ENCODE measurements around the gene FITM1.

FITM1 gene

DNA sequence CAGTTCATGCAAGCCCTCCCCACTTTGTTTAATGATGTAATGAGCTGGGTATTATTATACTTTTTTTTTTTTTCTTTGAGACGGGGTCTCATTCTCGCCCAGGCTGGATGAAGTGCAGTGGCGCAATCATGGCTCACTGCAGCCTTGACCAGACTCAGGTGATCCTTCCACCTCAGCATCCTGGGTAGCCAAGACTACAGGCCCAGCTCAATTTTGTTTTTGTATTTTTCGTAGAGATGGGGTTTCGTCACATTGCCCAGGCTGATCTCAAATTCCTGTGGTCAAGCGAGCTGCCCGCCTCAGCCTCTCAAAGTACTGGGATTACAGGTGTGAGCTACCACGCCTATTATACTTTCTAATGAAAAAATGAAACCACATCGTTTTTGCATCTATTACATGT lies 20.4 kb upstream of the FITM1 start:
- no peaks in the 10 kb centered on the region for H3K36me3 Mint-ChIP-seq (ENCODE audit: low read depth)
- no peaks in the 10 kb centered on the region for H3K27me3 Mint-ChIP-seq (ENCODE audit: low read depth)
- peaks cover 8% of the 10 kb centered on the region for H3K4me1 Mint-ChIP-seq
- no peaks in the 10 kb centered on the region for H3K9me3 Mint-ChIP-seq
- TF ChIP-seq, protein P1, sequence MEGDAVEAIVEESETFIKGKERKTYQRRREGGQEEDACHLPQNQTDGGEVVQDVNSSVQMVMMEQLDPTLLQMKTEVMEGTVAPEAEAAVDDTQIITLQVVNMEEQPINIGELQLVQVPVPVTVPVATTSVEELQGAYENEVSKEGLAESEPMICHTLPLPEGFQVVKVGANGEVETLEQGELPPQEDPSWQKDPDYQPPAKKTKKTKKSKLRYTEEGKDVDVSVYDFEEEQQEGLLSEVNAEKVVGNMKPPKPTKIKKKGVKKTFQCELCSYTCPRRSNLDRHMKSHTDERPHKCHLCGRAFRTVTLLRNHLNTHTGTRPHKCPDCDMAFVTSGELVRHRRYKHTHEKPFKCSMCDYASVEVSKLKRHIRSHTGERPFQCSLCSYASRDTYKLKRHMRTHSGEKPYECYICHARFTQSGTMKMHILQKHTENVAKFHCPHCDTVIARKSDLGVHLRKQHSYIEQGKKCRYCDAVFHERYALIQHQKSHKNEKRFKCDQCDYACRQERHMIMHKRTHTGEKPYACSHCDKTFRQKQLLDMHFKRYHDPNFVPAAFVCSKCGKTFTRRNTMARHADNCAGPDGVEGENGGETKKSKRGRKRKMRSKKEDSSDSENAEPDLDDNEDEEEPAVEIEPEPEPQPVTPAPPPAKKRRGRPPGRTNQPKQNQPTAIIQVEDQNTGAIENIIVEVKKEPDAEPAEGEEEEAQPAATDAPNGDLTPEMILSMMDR (IDR thresholded peaks at IDR 0.05; ENCODE audit: unreplicated experiment in 3 of 3): no peak
- H3K27ac Mint-ChIP-seq: no peak overlapping the region
- H3K4me3 Mint-ChIP-seq: no peak overlapping the region

DNA sequence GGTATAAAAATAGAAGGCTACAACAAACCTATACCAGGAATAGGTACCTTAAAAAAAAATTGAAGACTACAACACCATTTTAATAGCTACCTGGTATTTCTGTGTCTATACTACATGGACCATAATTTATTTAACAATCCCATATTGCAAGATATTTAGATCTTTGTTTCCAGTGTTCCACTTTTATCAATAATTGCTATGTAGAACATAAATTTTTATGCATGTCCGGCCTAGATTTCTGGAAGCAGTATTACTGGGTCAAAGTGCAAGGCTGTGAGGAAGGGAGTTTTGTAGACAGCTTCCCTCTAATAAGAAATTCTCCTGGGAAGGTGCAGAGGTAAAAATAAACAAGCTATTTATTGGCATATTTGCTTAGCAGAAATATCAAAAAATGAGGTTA lies 19.9 kb upstream of the FITM1 start:
- H3K9me3 Mint-ChIP-seq: no peaks in the 10 kb centered on the region

DNA sequence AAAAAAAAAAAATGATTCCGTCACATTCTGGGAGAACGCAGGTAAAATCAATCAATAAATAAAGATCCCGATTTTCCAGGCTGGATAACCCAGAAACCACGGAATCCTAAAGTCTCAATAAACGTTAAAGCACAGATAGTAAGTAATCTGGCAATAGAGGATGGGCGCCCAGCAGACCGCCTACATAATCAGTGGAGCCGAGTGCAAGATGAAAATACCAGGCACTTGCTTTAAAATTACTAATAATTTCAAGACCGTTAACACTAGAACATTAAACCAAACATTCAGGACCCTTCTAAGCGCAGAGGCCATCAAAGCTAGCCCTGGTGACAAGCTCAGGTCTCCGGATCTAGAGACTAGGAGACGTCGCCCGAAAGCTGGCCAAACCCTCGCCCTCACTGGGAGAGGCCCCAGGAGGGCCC lies 17.1 kb upstream of the FITM1 start:
- Mint-ChIP-seq H3K4me1 (peaks cover 25% of the 10 kb centered on the region), H3K27ac (peak overlapping the region; percentile 100), H3K4me3 (peak overlapping the region; percentile 96 to 99 (median 99)), H3K36me3 (ENCODE audit: low read depth) (peaks cover 21% of the 10 kb centered on the region), H3K27me3 (ENCODE audit: low read depth) (no peaks in the 10 kb centered on the region), H3K9me3 (no peaks in the 10 kb centered on the region)
- TF ChIP-seq, protein P1 (IDR thresholded peaks at IDR 0.05; ENCODE audit: unreplicated experiment in 3 of 3): no peak

More for the DNA sequence above, 19.9 kb upstream of the FITM1 start:
- H3K4me1 Mint-ChIP-seq: peaks cover 12% of the 10 kb centered on the region
- peak overlapping the region in 1 of 3 experiments; percentile 35 for H3K27ac Mint-ChIP-seq
- H3K27me3 Mint-ChIP-seq (ENCODE audit: low read depth): no peaks in the 10 kb centered on the region
- H3K36me3 Mint-ChIP-seq (ENCODE audit: low read depth): peaks cover 4% of the 10 kb centered on the region
- H3K4me3 Mint-ChIP-seq: peak overlapping the region in 2 of 3 experiments; percentile 7 to 40
- TF ChIP-seq, protein P1 (IDR thresholded peaks at IDR 0.05; ENCODE audit: unreplicated experiment in 3 of 3): no peak

DNA sequence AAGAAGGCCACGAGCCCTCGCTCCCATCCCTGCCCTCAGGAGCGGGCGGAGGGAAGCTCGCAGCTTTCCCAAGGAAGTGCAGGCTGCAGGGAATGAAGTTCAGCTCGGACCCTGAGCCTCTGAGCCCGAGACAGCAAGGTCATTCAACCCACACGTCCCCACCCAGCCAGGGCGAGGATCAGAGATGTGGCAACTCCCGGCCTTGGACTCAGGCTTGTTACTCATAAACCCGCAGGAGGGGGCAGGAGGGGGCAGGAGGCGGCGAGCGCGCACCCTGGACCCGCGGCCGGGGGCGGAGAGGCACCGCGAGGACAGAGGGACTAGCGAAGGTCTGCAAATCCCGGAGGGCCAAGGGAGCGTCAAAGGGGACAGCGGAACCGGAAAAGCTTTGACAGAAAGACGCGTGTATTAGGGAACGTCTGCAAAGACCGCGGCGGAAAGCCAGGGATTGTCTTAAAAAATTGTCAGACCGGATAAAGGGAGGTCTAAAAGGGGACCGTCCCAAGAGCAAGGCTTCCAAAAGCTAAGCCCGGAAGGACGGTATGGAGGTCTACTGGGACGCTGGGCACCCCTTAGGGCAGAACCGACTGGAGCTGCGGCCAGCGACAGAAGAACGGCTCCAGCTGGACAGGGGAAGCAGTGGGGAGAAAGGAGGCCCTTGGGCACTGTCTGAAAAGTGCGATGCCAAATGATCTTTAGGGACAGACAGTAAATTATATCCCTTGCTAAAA lies 16.5 kb upstream of the FITM1 start:
- Mint-ChIP-seq H3K4me3 (peak overlapping the region; percentile 96 to 99 (median 99)), H3K9me3 (no peaks in the 10 kb centered on the region), H3K27me3 (ENCODE audit: low read depth) (no peaks in the 10 kb centered on the region), H3K36me3 (ENCODE audit: low read depth) (peaks cover 27% of the 10 kb centered on the region), H3K4me1 (peaks cover 20% of the 10 kb centered on the region), H3K27ac (peak overlapping the region; percentile 100)
- TF ChIP-seq, protein P1 (IDR thresholded peaks at IDR 0.05; ENCODE audit: unreplicated experiment in 3 of 3): no peak

DNA sequence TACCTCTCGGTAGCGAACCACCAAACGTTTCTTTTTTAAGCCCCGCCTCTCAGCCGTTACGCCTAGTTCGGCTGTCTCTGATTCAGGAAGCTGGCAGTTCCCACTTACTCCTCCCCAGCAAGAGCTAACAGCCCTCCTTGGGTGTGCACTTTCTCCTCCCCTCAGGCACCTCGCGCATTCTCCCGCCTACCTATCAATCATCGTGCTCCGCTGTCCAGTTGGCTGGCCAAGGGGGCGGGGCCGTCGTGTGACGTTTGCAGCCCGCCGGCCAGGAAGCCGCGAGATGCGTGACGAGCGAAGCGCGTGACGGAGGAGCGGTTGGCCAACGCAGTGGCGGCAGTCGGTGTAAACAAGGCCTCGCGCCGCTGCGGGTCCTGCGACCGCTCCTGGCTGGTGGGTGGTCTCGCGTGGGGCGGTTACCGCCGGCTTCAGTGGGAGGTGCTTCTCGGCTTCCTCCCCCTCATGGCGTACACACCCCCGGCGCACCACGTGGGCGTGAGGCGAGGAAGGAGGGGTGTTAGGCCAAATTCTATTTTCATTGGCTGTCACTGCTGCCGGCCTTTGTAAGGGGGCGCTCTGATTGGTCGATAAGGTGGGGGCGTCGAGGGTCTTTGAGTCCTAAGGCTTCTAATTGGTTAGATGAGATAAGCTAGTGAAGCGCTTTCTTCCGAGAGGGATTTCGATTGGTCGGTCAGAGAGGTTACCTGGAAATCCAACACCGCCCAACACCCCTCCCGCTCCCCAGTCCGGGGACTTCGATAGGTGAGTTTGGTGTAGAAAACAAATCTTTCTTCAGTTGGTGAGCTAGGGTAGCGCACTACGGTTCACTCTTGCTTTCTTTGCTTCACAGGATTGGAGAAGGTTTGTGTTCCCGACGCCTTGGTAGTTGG lies 15.7 kb upstream of the FITM1 start, which contains the start of the genes DCAF11 and NRL:
Gene DCAF11, plus strand, starts transcription at position 246 of the 890 bp plus-strand sequence. CDS start 818 bp downstream, outside the sequence.
Gene NRL, minus strand, starts transcription at position 418 of the 890 bp plus-strand sequence. CDS start 32,101 bp downstream, outside the sequence.
- Mint-ChIP-seq H3K36me3 (ENCODE audit: low read depth) (peaks cover 35% of the 10 kb centered on the region), H3K9me3 (no peaks in the 10 kb centered on the region), H3K4me3 (peak within 1 kb of the TSS; percentile 96 to 99 (median 99)), H3K4me1 (peaks cover 20% of the 10 kb centered on the region), H3K27me3 (ENCODE audit: low read depth) (no peaks in the 10 kb centered on the region), H3K27ac (peak within 1 kb of the TSS; percentile 100)
- TF ChIP-seq, protein P1 (IDR thresholded peaks at IDR 0.05; ENCODE audit: unreplicated experiment in 3 of 3): no peak
